ENCODE data around the gene NOL4L. TPM values are rescaled to one million over a fixed set of nuclear protein-coding genes. Genes with fewer than 3 reads are reported as not detected.

Gene NOL4L
- total RNA-seq, 1 donor from 2014 or later: 27.8 TPM

Other genes with a start within 250 kb of the NOL4L start
- 92.7 and 98.7 TPM in 2 replicates for gene ASXL1, start 227.0 kb downstream of the NOL4L start, total RNA-seq
- gene C20orf203, start 88.6 kb upstream of the NOL4L start, total RNA-seq: 0.14 and 0.23 TPM in 2 replicates
- 68.4 and 68.6 TPM in 2 replicates for gene COMMD7, start 158.1 kb upstream of the NOL4L start, total RNA-seq
- gene DNMT3B, start 177.1 kb upstream of the NOL4L start, total RNA-seq: 3.5 and 3.8 TPM in 2 replicates
- 147 and 148 TPM in 2 replicates for gene MAPRE1, start 234.6 kb upstream of the NOL4L start, total RNA-seq